DOHH2 (cell line): ENCODE results near the gene ADARB1.
A peak's percentile ranks its signal among the peaks of the same experiment; 100 is the strongest.

Experiments
- H3F3A ChIP-seq: fragments of 200-600 bp; sonication (generic), shearing (Covaris generic); 2 replicates; pipeline ENCODE4 v1.6.0; 2016; ENCODE audit warnings: antibody characterized with exemption, mild to moderate bottlenecking; ENCODE audit not compliant: control insufficient read depth, insufficient read depth
- H3K27ac ChIP-seq: fragments of 200-600 bp; sonication (generic); 2 replicates; pipeline ENCODE4 v1.5.1; 2014; ENCODE audit warnings: low read depth, mild to moderate bottlenecking, low read length, moderate library complexity
- H3K27me3 ChIP-seq: fragments of 200-600 bp; sonication (generic); 2 replicates; pipeline ENCODE4 v1.6.1; 2014; ENCODE audit warnings: mild to moderate bottlenecking, low read length, mixed read lengths; ENCODE audit not compliant: control insufficient read depth
- H3K36me3 ChIP-seq: fragments of 200-600 bp; sonication (generic); 2 replicates; pipeline ENCODE4 v1.6.1; 2014; ENCODE audit warnings: mild to moderate bottlenecking, low read length, moderate library complexity, mixed read lengths; ENCODE audit not compliant: control insufficient read depth
- H3K4me1 ChIP-seq: fragments of 200-600 bp; sonication (generic); 2 replicates; pipeline ENCODE4 v1.6.1; 2014; ENCODE audit warnings: mild to moderate bottlenecking, low read length, mixed read lengths; ENCODE audit not compliant: control insufficient read depth
- H3K4me2 ChIP-seq: fragments of 200-600 bp; sonication (generic); 2 replicates; pipeline ENCODE4 v1.6.0; 2014; ENCODE audit warnings: mild to moderate bottlenecking, low read length, moderate library complexity
- H3K4me3 ChIP-seq: fragments of 200-600 bp; sonication (generic); 2 replicates; pipeline ENCODE4 v1.5.1; 2014; ENCODE audit warnings: mild to moderate bottlenecking, low read length, mixed read lengths
- H3K79me2 ChIP-seq: fragments of 200-600 bp; sonication (generic); 2 replicates; pipeline ENCODE4 v1.6.1; 2014; ENCODE audit warnings: mild to moderate bottlenecking, low read length, mixed read lengths; ENCODE audit not compliant: control insufficient read depth
- H3K9me2 ChIP-seq: fragments of 200-600 bp; sonication (generic); replicated peaks from 2 replicates; pipeline ENCODE4 v1.6.1; 2014; ENCODE audit warnings: mild to moderate bottlenecking, low read length, mixed read lengths; ENCODE audit not compliant: control insufficient read depth
- H3K9me3 ChIP-seq: fragments of 200-600 bp; sonication (generic); 2 replicates; pipeline ENCODE4 v1.6.1; 2014; ENCODE audit warnings: antibody characterized with exemption, low read length, mixed read lengths; ENCODE audit not compliant: control insufficient read depth, insufficient read depth
- H4K20me1 ChIP-seq: fragments of 200-600 bp; sonication (generic); 2 replicates; pipeline ENCODE4 v1.6.0; 2014; ENCODE audit warnings: low read depth, mild to moderate bottlenecking, antibody characterized with exemption, low read length, moderate library complexity; ENCODE audit not compliant: control insufficient read depth, insufficient read depth
- CTCF ChIP-seq: fragments of 200-600 bp; sonication (generic); IDR thresholded peaks from one replicate; pipeline ENCODE4 v1.5.1; 2014; ENCODE audit warnings: antibody characterized with exemption, mild to moderate bottlenecking, low read depth, low read length; ENCODE audit not compliant: poor library complexity, severe bottlenecking
- EZH2phosphoT487 ChIP-seq: fragments of 200-600 bp; sonication (generic); IDR thresholded peaks from 2 replicates; pipeline ENCODE4 v1.6.1; 2017; ENCODE audit warnings: borderline replicate concordance, mild to moderate bottlenecking, antibody characterized with exemption, low read length, moderate library complexity, mixed read lengths

Gene ADARB1

GRCh38 chr21:45270306-45270821 is 196.0 kb downstream of the ADARB1 start:
- no peaks in the 10 kb centered on the region for H4K20me1 ChIP-seq
- H3K36me3 ChIP-seq, result peaks cover 23% of the 10 kb centered on the region

More at GRCh38 chr21:45270306-45270821, 196.0 kb downstream of the ADARB1 start:
- Histone ChIP-seq H3K79me2 (no peaks in the 10 kb centered on the region), H3K4me3 (no peak overlapping the region), H3K9me2 (no peaks in the 10 kb centered on the region), H3K27ac (no peak overlapping the region), H3K27me3 (no peaks in the 10 kb centered on the region), H3K4me2 (no peak overlapping the region), H3F3A (no peaks in the 10 kb centered on the region), H3K4me1 (no peaks in the 10 kb centered on the region), H3K9me3 (peaks cover 10% of the 10 kb centered on the region; the same call in 1 of the 2 replicates)
- TF ChIP-seq EZH2phosphoT487 (no peak), CTCF (peak; percentile 24)
